AG10803 (cell line): ENCODE results near the gene FBF1.

ENCODE experiments used
- DNase-seq: peaks from one replicate; pipeline ENCODE4 v3.0.0; 2010; ENCODE audit warnings: low read depth
- H3K4me3 ChIP-seq: 2 replicates; pipeline ENCODE4 v1.5.1; 2011; ENCODE audit warnings: mild to moderate bottlenecking, low read length, control low read depth
- TF ChIP-seq, protein P1 (sequence below): conservative IDR thresholded peaks from 2 replicates; pipeline ENCODE4 v1.5.1; 2011; ENCODE audit warnings: mild to moderate bottlenecking, low read length, control low read depth, inconsistent platforms

The FBF1 gene

DNA sequence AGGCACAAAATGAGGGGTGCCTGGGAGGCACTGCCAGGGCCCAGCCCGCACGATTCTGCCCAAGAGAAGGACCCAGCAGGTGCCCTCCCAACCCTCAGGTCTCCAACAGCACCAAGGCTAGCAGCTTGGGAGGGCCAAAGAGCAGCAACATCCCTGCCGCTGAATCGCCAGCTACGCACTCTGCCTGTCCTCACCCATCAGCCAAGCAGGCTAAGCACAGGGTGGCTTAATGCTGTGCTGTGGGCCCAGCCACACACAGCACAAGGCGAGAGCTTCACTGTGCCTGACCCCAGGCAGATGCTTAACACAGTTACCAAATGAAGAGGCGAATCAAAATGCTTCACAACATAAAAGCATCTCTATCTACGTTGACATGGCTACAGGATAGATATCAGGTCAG is 25.6 kb downstream of the FBF1 start:
- TF ChIP-seq, protein P1, sequence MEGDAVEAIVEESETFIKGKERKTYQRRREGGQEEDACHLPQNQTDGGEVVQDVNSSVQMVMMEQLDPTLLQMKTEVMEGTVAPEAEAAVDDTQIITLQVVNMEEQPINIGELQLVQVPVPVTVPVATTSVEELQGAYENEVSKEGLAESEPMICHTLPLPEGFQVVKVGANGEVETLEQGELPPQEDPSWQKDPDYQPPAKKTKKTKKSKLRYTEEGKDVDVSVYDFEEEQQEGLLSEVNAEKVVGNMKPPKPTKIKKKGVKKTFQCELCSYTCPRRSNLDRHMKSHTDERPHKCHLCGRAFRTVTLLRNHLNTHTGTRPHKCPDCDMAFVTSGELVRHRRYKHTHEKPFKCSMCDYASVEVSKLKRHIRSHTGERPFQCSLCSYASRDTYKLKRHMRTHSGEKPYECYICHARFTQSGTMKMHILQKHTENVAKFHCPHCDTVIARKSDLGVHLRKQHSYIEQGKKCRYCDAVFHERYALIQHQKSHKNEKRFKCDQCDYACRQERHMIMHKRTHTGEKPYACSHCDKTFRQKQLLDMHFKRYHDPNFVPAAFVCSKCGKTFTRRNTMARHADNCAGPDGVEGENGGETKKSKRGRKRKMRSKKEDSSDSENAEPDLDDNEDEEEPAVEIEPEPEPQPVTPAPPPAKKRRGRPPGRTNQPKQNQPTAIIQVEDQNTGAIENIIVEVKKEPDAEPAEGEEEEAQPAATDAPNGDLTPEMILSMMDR, result no peak
- H3K4me3 ChIP-seq, result no peak overlapping the region
- DNase-seq, result no peak

GRCh38 chr17:75914643-75915267 is 26.1 kb downstream of the FBF1 start:
- DNase-seq, result no peak
- TF ChIP-seq, protein P1, result no peak
- no peak overlapping the region for H3K4me3 ChIP-seq

DNA sequence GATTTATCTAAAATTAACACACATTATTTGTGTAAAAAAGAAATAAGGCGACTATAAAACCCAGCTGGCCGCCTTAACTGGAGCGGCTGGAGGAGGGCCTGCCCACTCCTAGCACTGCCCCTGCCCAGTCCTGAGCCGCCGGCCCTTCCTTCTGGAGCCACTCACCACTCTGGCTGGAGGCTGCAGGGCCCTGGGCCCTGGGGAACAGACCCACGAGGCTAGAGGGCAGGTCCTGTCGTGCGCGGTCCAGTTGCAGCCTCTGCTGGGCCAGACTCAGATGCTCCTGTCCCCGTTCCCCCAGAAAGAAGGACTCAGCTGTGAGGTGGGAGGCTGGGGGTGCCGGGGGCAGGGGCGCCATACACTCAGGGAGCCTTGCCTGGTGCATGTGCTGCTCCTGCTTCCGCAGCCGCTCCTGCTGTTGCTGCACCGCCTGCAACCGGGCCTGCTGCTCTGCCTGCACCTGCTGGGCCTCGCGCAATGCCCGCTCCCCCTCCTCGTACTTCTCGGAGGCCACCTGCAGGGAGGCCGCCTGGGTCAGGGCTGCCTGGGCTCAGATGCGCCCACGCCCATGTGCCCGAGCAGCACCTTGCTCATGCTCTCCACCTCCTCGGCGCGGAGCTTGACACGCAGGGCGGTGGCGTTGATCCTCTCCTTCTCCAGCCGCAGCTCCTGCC is 27.2 kb downstream of the FBF1 start:
- TF ChIP-seq, protein P1, result no peak
- no peak for DNase-seq
- no peak overlapping the region for H3K4me3 ChIP-seq

DNA sequence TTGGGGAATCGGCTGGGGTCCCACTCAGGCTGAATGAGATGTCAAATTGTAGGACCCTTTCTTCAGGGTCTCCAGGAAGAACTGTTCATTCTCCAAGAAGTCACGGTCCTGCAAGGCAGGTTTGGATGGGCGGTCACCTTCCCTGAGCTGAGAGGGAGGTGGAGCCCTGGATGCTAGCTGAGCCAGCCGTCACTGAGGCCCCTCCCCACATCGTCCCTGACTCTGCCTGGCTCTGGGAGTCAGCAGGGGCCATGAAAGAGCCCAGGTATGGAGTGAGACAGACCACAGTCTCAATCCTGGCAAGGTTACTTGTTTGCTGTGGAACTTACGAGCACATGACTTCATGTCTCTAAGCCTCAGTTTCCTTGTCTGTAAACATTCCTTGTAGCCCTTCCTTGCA is 30.1 kb downstream of the FBF1 start:
- H3K4me3 ChIP-seq, result no peak overlapping the region
- DNase-seq, result no peak
- TF ChIP-seq, protein P1, result no peak

DNA sequence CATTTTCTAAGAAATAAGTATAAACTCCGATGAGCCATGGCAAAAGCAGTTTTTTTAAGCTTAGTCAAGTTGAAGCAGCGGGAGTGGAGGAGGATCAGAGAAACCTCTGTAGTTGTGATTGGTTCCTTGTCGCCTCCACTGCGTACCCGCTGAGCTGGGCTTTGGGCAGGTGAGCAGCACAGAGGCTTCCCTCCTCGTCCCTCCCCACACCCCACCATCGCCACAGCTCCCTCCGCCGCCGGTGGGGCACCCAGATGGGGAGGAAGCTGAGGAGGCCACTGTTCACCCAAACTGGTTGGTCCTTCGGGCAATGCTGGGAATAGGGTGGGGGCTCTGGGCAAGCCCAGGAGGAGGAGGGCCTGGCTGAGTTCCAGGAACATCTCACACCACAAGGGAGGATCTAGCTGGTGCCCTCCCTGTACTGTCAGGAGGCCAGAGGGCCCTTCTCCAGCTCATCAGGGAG is 31.0 kb downstream of the FBF1 start:
- DNase-seq, result peak; percentile 59
- TF ChIP-seq, protein P1, result no peak
- H3K4me3 ChIP-seq, result no peak overlapping the region

DNA sequence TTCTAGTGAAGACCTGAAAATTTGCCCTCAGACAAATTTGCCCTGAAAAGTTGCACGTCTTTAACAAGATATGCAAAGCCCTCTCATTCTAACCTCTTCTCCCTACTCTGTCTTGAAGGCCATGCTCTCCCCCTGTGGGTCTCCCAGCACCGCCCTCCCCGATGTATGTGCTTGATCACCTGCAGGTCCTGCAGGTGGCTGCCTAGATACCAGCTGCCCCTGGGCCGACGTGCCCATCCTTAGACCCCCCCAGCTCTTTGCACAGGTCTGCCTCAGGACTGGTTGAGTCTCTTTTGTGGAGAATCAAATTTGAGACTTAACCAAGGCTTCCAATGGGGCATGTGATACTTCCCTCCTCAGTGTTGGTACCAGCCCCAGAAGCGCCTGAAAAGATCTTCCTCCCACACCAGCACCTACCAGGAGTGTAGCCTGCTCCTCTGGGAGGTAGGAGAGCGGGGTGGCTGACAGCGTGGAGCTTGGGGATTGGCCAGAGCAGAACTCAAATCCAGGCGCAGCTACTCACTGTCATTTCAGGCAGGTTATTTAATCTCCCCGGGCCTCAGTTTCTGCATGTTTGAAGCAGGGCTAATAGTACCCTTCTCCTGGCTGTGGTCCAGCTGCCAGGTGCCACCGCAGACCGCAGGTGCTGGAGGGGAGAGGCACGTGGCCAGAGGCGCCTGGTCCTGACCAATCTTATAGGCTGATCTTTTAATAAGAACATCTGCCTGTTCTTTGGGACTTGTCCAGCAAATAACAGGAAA is 31.6 kb downstream of the FBF1 start:
- no peak overlapping the region for H3K4me3 ChIP-seq
- DNase-seq, result no peak
- TF ChIP-seq, protein P1, result no peak

DNA sequence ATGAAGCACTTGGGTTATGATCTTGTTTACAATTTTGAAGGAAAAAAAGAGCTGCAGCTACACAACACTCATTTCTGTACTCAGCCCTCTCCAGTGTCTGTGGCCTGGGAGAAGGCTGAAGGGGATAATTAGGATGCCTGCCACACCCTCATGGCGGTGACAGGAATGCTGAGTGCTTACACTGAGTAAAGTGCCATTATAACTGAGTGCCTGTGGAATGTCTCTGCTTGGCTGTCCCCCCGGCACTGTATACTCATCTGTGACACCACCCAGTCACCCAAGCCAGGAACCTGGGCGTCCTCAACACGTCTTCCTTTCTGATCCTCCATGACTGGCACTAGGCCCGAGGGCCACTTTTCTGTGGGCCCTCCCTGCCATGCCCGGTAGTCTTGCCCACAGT is 32.6 kb downstream of the FBF1 start:
- TF ChIP-seq, protein P1, result no peak
- no peak overlapping the region for H3K4me3 ChIP-seq
- DNase-seq, result peak; percentile 59
